Left lung (tissue), 10 donors: ENCODE measurements around the gene TBXAS1. TPM values are rescaled to one million over a fixed set of nuclear protein-coding genes. Genes with fewer than 3 reads are reported as not detected.
A peak's percentile ranks its signal among the peaks of the same experiment; 100 is the strongest.
"Not testable (repeated sequence)": the region's sequence is repeated elsewhere in the genome, so short reads cannot be mapped to it uniquely, and the experiment has no call there.

Source experiments
- ATAC-seq: fragments of 200-7000 bp; cut with Tn5 transposase; one replicate; pipeline ENCODE4 v1.9.1; 2020; ENCODE audit warnings: moderate library complexity
- DNase-seq, 4 donors: peaks; one replicate each; pipeline ENCODE4 v3.0.0-alpha.2; 2013 to 2020
- H3K27ac ChIP-seq, 2 donors: fragments of 200-600 bp; sonication (generic) in 1 of 2; one replicate each; pipeline versions ENCODE4 v1.5.0 to v1.8.0; 2020 to 2021
- H3K27me3 ChIP-seq, 2 donors: fragments of 200-600 bp; sonication (generic) in 1 of 2; one replicate each; pipeline versions ENCODE4 v1.5.0 to v1.8.0; 2020 to 2021
- H3K36me3 ChIP-seq, 2 donors: fragments of 200-600 bp; sonication (generic) in 1 of 2; one replicate each; pipeline versions ENCODE4 v1.5.0 to v1.8.0; 2020 to 2021
- H3K4me1 ChIP-seq, 2 donors: fragments of 200-600 bp; one replicate each; pipeline ENCODE4 v1.8.0; 2021
- H3K4me3 ChIP-seq, 2 donors: fragments of 200-600 bp; sonication (generic) in 1 of 2; one replicate each; pipeline versions ENCODE4 v1.5.0 to v1.8.0; 2020 to 2021; ENCODE audit warnings: mild to moderate bottlenecking in 1 of 2
- H3K9me3 ChIP-seq, 2 donors: fragments of 200-600 bp; sonication (generic) in 1 of 2; one replicate each; pipeline versions ENCODE4 v1.5.0 to v1.8.0; 2020 to 2021
- CTCF ChIP-seq, 2 donors: fragments of 200-600 bp; sonication (generic) in 1 of 2; IDR thresholded peaks; one replicate each; pipeline versions ENCODE4 v1.5.0 to v1.8.0; 2021; ENCODE audit warnings: antibody characterized with exemption in 2 of 2
- intact Hi-C, 2 donors: fragments of 100-400 bp; cut with DNase I; formaldehyde crosslinking; loops; one replicate each; pipeline versions ENCODE4 v1.11.2 to v1.14.2; 2022
- polyA plus RNA-seq, 6 donors: library from polyadenylated mRNA; unstranded; fragments of 120-200 nt; gene quantifications; one replicate each; pipeline ENCODE4 v1.2.1, GENCODE V29; 2013; ENCODE audit not compliant: insufficient read length in 6 of 6
- total RNA-seq, 2 donors: library from RNA; stranded (reverse); fragmentation: NEBNext Ultra II Directional; extraction: Animal tissue kit (Norgen Biotek cat#: 25700); gene quantifications; one replicate each; pipeline ENCODE4 v1.2.1, GENCODE V29; 2021
- donor health status: DM: no; HTN: yes; CAD: no.
- donor health status: DM: no; HTN: no; CAD: no.

TBXAS1 gene
- total and polyA plus RNA-seq, 8 donors: 8.2 to 103 (median 9.6) TPM

GRCh38 chr7:139838876-139839275, 9.8 kb downstream of the TBXAS1 start:
- Histone ChIP-seq H3K27me3 (no peaks in the 10 kb centered on the region), H3K27ac (no peak overlapping the region), H3K4me1 (peaks cover 0 to 25% of the 10 kb centered on the region in 2 donors), H3K36me3 (peaks cover 0 to 14% of the 10 kb centered on the region in 2 donors), H3K4me3 (no peak overlapping the region), H3K9me3 (peaks cover 0 to 7% of the 10 kb centered on the region in 2 donors)
- DNase-seq (peak in 1 of 4 donors; percentile 52), ATAC-seq (no peak)
- intact Hi-C loops: no loop called here
- no peak for TF ChIP-seq CTCF (IDR thresholded peaks at IDR 0.05)

DNA sequence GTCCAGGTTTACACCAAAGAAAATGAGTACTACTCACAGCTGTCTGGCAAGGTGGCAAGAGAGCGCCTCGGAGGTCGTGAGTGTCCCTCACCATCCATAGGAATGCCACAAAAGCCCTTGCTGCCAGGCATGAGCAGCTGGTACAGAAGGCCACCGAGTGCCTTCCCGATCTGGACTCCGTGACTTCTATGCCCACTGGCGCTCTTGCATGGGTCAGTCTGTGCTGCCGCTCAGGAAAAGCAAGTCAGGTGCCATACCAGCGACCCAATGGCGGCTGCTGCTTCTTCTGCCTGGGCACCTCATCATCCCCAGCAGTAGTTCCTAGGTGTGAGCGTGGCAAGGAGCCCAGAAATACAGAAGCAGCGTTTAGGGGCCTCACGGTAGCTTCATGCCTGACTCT, 11.7 kb downstream of the TBXAS1 start:
- intact Hi-C loops: no loop called here
- DNase-seq (no peak), ATAC-seq (no peak)
- Histone ChIP-seq H3K36me3 (peaks cover 0 to 14% of the 10 kb centered on the region in 2 donors), H3K4me3 (no peak overlapping the region), H3K27ac (no peak overlapping the region), H3K27me3 (no peaks in the 10 kb centered on the region), H3K9me3 (peaks cover 0 to 4% of the 10 kb centered on the region in 2 donors), H3K4me1 (peaks cover 0 to 32% of the 10 kb centered on the region in 2 donors)
- TF ChIP-seq CTCF (IDR thresholded peaks at IDR 0.05): no peak

- Histone ChIP-seq H3K9me3 (no peaks in the 10 kb centered on the region), H3K4me3 (no peak overlapping the region), H3K4me1 (peaks cover 0 to 32% of the 10 kb centered on the region in 2 donors), H3K36me3 (peaks cover 0 to 14% of the 10 kb centered on the region in 2 donors), H3K27me3 (no peaks in the 10 kb centered on the region), H3K27ac (peak overlapping the region in 1 of 2 donors; percentile 59)
- TF ChIP-seq CTCF (IDR thresholded peaks at IDR 0.05): no peak
- ATAC-seq: no peak
- intact Hi-C loops: no loop called here
- no peak for DNase-seq
Observed at GRCh38 chr7:139842401-139843210, 13.5 kb downstream of the TBXAS1 start.

DNA sequence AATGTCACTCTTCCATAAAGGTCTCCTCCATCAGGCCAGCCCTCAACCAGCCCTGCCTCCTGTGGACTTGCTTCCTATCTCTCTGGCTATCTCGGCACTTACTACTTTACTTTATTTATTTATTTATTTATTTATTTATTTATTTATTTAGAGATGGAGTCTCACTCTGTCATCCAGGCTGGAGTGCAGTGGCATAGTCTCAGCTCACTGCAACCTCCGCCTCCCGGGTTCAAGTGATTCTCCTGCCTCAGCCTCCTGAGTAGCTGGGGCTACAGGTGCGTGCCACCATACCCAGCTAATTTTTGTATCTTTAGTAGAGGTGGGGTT, 14.1 kb downstream of the TBXAS1 start:
- H3K27ac ChIP-seq, H3K27me3 ChIP-seq, H3K9me3 ChIP-seq, intact Hi-C loops, DNase-seq, H3K4me3 ChIP-seq, ATAC-seq: not testable (repeated sequence)
- peaks cover 0 to 32% of the 10 kb centered on the region in 2 donors for H3K4me1 ChIP-seq
- peaks cover 0 to 14% of the 10 kb centered on the region in 2 donors for H3K36me3 ChIP-seq

GRCh38 chr7:139844779-139845442, 15.8 kb downstream of the TBXAS1 start:
- ATAC-seq: no peak
- peaks cover 0 to 32% of the 10 kb centered on the region in 2 donors for H3K4me1 ChIP-seq

More at GRCh38 chr7:139844779-139845442, 15.8 kb downstream of the TBXAS1 start:
- intact Hi-C loops: no loop called here
- Histone ChIP-seq H3K4me3 (no peak overlapping the region), H3K27ac (no peak overlapping the region), H3K27me3 (no peaks in the 10 kb centered on the region), H3K9me3 (no peaks in the 10 kb centered on the region), H3K36me3 (peaks cover 0 to 11% of the 10 kb centered on the region in 2 donors)
- no peak for DNase-seq
- no peak for TF ChIP-seq CTCF (IDR thresholded peaks at IDR 0.05)
